ENCODE results near the gene ARSB.

DNA sequence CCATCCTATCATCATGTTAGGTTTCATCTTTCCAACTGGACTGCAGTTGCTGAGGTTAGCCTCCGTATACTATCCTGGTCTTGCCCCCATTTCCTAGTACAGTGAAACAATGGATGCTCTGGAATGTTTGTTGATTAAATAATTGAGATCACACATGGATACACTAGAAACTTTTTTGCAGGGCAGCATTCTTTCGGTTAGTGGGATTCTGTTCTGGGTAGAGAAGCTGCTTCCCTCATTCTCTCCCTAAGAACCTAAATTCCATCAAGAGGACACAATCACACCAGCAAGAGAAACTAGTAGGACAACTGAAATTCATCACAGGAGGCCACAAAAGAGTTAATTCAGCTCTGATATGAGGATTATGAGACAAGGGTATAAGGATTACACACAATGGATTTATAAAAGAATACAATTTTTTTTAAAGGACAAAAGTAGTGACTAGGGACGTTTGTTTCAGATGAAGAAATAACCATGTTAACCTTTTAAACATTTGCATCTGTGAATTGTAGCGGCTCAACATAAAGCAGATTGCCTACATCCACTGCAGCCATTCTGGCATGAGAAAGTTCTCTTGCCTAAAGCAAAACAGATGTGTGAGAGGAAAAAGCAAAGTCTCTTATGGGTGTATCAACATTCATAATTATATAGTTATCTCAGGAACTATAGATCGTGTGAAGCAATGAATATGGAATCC is 173.8 kb downstream of the ARSB start:
- TF ChIP-seq, protein P1, sequence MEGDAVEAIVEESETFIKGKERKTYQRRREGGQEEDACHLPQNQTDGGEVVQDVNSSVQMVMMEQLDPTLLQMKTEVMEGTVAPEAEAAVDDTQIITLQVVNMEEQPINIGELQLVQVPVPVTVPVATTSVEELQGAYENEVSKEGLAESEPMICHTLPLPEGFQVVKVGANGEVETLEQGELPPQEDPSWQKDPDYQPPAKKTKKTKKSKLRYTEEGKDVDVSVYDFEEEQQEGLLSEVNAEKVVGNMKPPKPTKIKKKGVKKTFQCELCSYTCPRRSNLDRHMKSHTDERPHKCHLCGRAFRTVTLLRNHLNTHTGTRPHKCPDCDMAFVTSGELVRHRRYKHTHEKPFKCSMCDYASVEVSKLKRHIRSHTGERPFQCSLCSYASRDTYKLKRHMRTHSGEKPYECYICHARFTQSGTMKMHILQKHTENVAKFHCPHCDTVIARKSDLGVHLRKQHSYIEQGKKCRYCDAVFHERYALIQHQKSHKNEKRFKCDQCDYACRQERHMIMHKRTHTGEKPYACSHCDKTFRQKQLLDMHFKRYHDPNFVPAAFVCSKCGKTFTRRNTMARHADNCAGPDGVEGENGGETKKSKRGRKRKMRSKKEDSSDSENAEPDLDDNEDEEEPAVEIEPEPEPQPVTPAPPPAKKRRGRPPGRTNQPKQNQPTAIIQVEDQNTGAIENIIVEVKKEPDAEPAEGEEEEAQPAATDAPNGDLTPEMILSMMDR (IDR thresholded peaks at IDR 0.05) = no peak
- TF ChIP-seq POLR2AphosphoS5 (IDR thresholded peaks at IDR 0.05) (no peak), POLR2A (IDR thresholded peaks at IDR 0.05) (no peak), EP300 (IDR thresholded peaks at IDR 0.05) (no peak)

All from gastroesophageal sphincter (tissue), 3 donors.